HG03095 (cell line): ENCODE results near the gene KIAA0930.

Experiments
- ATAC-seq: cut with Tn5 transposase; IDR thresholded peaks from one replicate; pipeline ENCODE4 v1.9.1; 2021; ENCODE audit warnings: moderate library complexity; ENCODE audit not compliant: unreplicated experiment

KIAA0930 gene

GRCh38 chr22:45238076-45238956, 2.4 kb downstream of the KIAA0930 start:
- no peak for ATAC-seq

GRCh38 chr22:45237065-45237990, 3.4 kb downstream of the KIAA0930 start:
- ATAC-seq = no peak

- no peak for ATAC-seq
Observed at GRCh38 chr22:45235851-45236342, 4.8 kb downstream of the KIAA0930 start.

GRCh38 chr22:45235101-45235777, 5.5 kb downstream of the KIAA0930 start:
- ATAC-seq = peak; percentile 62

GRCh38 chr22:45233827-45234226, 6.9 kb downstream of the KIAA0930 start:
- ATAC-seq = no peak

- ATAC-seq = no peak
Observed at GRCh38 chr22:45233386-45233785, 7.3 kb downstream of the KIAA0930 start.

- ATAC-seq = no peak
Observed at GRCh38 chr22:45231293-45231692, 9.4 kb downstream of the KIAA0930 start.

GRCh38 chr22:45230026-45230721, 10.5 kb downstream of the KIAA0930 start:
- no peak for ATAC-seq

- no peak for ATAC-seq
Observed at GRCh38 chr22:45229181-45229580, 11.5 kb downstream of the KIAA0930 start.

- no peak for ATAC-seq
Observed at GRCh38 chr22:45228401-45228754, 12.3 kb downstream of the KIAA0930 start.

- no peak for ATAC-seq
Observed at GRCh38 chr22:45227645-45228400, 12.9 kb downstream of the KIAA0930 start.

- no peak for ATAC-seq
Observed at GRCh38 chr22:45226503-45227186, 14.0 kb downstream of the KIAA0930 start.

GRCh38 chr22:45225732-45226502, 14.8 kb downstream of the KIAA0930 start:
- no peak for ATAC-seq

- no peak for ATAC-seq
Observed at GRCh38 chr22:45224988-45225731, 15.5 kb downstream of the KIAA0930 start.

GRCh38 chr22:45224331-45224730, 16.4 kb downstream of the KIAA0930 start:
- no peak for ATAC-seq

GRCh38 chr22:45223304-45224117, 17.2 kb downstream of the KIAA0930 start:
- no peak for ATAC-seq

GRCh38 chr22:45221201-45221600, 19.5 kb downstream of the KIAA0930 start:
- ATAC-seq = no peak
